ENCODE results near the gene CCDC186.

Gene CCDC186

DNA sequence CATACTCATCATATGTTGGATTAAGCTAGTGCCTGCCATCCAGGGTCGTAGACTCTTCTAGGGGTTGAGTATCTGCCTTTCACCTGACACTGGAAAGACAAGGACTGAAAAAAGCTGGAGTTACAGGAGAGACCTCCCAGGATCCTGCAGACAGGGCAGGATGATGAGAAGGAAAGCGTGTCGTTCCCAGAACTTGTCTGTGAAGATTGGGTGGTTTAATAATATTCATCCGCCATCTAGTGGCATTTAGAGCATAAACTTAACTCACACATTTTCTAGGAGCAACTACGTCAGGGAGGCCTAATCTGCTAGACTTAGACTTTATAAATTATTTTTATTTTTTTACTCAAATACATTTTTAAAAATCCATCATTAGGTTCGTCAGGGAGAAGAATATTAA lies 70.7 kb downstream of the CCDC186 start:
- peak; percentile 83 for DNase-seq

DNA sequence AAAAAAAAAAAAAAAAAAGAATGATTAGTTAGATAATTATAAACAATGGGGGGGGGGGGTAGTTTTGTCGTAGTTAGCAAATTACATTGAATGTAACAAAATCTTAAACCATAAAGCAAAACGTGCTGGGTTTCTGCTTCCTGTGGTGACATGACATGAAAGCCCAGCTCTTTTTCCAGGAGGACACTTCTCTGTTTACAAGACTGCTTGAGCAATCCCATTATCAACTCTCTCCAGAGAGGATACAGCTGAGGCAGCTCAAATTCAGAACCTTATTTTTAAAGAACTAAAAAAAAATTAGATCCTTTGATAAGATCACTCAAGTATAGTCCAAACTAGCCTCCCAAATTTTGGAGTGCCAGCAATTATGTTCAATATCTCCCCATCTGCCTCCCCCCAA lies 71.7 kb downstream of the CCDC186 start:
- DNase-seq = peak; percentile 23

DNA sequence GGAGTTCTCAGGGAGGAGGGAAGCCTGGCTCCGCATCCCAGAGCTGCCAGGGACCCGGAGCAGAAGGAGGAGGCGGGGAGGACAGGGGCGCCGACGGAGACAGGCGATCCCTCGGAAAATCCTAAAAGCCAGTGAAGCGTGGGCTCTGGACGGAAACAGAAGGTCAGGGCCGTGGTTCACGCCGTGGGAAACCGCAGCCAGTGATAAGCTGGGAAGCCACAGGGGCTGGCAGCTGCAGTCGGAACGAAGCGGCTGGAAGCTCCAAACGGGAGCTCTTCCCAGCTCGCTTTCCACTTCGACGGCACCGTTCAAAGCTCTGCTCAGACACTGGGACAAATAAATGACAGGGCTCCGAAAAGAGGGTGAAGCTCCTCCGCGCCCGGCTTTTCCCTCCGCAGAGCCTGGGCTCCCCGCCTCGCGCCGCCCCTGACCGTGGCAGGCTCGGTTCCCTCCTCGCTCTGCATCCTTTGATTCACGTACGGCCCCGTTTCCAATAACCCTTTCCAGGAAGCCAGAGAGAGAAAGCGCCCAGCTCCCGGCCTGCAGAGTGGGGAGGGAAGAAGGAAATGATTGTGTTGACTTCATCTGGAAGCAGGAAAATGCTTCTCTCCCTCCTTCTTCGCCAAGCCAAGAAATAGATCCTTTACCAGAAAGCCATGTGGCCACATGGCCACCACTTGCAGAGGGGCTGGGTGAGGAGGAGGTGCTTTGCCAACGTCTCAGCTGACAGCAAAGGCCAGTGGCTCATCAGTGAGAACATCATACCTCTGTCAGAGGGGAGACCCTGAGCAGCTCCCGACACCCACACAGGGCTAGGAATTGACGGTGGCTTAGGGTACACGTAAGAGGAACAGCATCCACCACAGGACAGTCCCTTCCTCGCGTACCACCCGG lies 72.9 kb downstream of the CCDC186 start:
- peak; percentile 76 for DNase-seq

DNA sequence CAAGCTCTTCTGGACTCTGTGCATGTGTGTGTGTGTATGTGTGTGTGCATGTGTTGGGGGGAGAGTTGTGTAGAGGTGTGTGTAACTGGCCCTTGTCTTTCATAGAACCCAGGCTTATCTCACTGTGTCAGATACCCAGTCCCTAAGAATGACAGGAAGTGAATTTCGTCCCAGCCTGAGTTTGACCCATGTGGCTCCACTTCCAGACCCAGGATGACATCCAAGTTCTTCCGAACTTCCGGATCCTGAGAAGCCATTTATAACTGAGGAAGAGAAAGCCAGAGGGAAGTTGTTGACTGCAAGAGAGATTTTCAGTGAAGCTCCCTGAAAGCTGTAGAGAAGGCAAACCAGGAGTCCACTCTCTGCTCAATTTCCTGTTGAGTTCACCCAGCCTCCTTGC lies 77.1 kb downstream of the CCDC186 start:
- no peak for DNase-seq

DNA sequence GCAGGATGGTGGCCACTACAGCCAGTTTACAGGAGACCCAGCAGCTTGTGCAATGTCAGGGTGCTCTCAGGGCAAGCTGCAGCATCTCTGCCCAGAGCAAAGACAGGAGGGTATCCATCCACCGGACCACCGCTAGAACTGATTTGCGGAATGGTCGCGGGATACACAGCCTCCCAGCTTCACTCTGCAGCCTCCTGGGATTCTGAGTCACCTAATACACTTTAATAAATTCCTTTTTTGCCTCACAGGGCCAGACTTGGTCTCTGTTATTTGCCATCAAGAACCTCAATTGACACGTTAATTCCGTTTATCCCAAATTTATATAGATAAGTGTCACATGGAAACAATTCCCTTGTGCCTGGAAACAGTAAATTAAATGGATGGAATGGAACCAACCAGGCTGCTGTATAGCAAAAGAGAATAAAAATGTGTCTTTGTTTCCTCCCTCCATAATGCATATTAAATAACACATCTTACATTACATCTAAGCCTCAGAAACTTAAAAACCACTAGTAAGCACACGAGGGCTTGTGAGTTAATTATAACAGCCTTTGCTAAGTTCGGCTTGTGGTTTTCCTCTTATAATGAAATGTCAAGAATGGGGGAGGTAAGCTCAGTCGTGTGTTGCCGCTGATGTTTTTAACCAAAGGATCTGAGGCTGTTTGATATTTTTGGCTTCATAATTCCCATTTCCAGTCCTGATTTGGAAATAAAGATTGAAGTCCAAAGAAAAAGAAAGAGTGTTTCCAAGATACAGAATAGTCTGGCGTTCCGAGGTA lies 78.3 kb downstream of the CCDC186 start:
- no peak for DNase-seq

DNA sequence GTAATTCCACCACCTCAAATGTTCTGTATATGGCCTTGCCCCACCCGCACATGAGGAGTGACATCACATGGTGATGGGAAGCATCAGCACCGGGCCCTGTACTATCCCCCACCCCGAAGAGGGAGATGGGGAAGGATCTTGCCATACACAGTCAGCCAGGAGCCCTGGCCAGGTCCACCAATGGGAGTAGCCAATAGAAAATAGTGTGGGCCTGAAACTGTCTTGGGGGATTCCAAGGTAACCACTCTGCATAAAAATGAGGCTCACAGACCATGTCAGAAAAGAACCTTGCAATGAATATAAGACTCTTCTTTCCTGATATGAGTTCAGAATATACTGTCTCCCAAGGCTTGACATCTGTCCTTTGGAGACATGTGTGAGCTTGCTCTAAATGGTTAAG lies 79.2 kb downstream of the CCDC186 start:
- DNase-seq = no peak

DNA sequence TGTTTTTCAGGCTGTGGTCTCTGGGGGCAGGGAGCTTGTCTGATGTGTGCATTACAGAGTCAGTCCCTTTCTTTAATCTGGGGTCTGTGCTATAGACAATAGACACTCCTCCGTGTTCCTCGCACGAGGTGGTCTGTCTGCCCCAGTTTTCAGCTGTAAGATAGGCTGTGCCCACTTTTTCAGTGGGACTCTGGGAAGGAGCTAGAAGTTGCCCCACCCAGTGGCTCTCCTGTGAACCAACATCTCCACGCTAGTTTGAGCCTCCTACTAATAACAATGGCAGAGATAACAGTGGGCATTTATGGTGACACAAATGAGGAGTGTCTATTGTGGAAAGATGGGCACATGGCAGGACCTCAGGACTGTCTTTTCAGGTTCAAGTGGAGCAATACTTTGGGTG lies 86.3 kb downstream of the CCDC186 start:
- DNase-seq = peak; percentile 7

DNA sequence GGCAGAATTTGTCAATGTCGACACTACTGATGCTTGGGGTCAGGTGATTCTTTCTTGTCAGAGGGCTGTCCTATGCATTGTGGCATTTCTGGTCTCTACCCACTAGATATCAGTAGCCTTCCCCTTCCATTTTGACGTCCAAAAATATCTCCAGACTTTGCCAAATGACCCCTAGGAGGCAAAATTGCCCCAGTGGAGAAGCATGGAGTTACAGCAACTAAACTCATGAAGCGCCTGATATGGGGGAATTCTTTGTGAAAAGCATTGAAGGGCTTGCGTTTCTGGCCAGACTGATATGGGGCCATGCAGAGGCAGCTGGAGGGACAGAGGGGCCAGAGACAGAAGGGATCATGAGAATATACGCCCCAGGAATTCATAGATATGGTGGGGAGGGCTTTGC lies 86.7 kb downstream of the CCDC186 start:
- peak; percentile 11 for DNase-seq

DNA sequence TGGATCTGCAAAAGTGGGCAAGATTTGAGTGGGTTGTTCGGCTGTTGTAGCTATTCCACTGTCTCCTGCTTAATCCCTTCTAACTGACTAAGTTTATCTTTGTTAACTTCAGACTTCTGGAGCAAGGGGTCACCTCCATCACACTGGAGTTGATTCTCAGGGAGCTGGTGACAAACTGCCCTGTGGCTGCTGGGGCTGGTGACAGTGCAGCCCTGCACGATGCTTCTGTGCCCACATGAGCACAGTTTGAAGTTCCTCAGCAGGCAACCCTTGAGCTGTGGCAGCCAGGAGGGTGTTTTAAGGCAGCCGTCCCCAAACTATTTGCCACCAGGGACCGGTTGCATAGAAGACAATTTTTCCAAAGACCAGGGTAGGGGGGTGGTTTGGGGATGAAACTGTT lies 89.8 kb downstream of the CCDC186 start:
- DNase-seq = no peak

DNA sequence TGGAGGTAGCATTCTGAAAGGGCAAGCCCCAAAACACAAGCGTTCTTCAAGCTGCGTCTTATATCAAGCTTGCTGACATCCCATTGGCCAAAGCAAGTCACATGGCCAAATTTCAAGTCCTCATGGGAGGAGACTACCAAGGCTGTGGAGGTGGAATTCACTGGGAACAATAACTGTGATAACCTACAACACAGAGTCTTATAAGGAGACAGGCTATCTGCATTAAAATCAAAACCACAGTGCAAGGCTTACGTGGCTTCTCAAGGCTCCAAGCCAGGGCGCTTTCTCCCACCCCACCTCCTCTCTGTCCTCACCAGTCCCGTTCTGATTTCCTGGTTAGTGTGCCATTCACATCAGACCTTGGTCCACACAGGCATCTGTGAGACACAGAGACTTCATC lies 91.0 kb downstream of the CCDC186 start:
- DNase-seq = peak; percentile 98

DNA sequence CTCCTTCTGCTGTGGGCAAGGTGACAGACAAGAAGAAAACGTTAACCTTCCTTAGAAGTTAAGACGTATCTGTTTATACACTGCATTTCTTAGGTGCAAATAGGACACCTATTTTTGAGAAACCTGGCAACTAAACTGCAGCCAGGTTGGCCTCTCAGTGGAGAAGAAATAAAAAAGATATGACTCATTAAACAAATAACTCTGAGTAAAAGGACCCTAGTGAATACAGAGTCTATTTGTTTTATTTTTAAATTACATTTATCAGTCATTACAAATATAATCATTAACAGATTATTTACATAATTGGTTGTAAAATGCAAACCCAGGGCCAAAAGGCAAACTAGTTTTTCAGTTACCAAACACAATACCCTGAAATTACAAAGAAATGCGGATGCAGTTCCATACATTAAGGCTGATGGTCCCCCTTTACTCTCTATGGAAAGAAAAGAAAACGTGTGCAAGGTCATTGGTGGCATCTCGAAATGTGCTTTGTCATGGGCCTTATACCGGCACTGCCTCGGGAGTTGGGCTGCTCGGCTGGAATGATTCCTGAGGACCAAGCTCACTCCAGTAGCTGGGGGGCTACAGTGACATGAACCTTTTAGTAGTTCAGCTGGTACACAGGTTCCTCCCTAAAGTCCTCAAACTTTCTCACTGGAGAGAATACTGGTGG lies 92.0 kb downstream of the CCDC186 start:
- DNase-seq = peak; percentile 57

DNA sequence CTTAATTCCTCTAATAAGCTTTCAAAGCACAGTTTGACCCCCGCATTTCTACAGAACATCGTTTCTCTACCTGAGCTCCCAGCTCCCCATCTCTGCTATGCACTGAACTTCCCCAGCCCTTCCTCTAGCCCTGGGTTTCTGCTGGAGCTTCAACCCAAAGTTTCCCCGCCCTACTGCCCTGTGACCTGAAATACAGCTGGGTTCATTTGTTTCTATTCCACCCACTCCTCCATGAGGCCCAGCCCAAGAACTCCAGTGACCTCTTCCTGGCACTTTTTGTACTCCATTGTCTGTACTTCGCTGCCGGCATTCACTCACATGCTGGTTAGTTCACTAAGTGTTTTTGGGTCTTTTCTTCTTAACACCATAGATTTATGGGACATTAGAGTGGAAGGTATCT lies 94.6 kb downstream of the CCDC186 start:
- DNase-seq = no peak

DNA sequence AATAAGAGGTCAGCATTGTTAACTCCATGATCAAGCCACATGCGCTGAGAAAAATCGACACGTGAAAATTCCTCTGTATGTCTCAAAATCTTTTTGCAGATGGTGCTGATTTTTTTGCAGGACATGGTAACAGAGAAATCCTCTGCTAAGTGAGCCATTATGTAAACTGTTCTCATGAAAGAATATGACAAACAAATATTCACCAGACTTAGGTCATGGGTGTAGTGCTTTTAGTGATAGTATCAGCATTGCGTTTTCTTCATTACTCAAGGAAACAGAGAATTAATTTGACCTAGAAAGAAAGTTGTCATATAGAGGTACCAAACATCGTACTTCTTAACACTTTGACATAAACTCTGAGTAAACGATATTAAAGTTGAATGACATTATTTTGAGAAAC lies 95.7 kb downstream of the CCDC186 start:
- DNase-seq = no peak

DNA sequence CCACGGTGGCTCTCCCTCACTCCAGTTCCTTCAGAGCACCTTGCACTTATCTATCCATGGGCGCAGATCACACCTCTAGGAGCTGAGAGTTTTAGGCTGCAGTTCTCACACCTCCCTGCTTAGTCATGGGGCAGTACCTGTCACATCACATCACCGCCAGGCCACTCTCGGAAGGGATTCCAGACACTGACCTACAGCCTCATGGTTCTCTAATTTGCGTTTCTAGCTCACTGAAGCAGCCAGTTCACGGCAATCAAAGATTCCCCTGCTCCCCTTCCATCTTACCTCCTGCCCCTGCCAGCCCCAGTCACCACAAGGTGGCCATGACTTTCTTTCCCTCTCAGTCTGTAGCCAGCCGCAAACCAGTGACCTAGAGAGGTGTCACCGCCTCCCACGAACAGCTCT lies 96.2 kb downstream of the CCDC186 start:
- DNase-seq = no peak

DNA sequence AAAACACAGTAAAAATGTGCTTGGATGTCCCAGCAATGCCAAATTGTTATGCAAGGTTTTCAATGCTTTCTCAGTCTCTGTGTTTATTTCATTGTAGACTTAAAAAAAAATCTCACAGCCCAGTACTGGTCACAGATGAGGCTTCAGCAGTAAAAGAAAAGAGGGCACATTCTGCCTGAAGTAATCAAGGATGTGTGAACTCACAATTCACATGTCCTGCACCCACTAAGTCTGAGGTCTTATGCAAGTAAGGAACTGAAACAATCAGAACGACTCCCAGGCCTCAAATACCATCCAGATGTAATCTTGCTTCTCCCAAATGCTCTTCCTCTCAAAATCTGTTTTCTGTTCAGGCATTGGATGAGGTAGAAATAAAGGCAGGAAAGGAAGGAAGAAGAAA lies 96.7 kb downstream of the CCDC186 start:
- DNase-seq = no peak

DNA sequence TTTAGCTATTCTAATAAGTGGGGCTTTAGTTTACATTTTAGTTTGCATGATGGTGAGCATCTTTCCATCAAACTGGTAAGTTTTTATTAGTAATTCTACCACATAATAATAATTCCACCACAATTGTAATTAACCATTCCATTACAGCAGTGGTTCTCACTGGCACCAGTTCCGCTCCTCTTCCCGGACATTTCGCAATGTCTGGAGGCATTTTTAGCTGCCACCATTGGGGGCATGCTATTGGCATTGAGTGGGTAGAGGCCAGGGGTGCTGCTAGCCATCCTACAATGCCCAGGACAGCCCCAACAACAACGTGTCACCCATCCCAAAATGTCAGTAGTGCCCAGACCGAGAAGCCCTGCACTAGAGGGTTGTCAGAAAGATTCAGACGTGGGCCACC lies 98.9 kb downstream of the CCDC186 start:
- no peak for DNase-seq

DNA sequence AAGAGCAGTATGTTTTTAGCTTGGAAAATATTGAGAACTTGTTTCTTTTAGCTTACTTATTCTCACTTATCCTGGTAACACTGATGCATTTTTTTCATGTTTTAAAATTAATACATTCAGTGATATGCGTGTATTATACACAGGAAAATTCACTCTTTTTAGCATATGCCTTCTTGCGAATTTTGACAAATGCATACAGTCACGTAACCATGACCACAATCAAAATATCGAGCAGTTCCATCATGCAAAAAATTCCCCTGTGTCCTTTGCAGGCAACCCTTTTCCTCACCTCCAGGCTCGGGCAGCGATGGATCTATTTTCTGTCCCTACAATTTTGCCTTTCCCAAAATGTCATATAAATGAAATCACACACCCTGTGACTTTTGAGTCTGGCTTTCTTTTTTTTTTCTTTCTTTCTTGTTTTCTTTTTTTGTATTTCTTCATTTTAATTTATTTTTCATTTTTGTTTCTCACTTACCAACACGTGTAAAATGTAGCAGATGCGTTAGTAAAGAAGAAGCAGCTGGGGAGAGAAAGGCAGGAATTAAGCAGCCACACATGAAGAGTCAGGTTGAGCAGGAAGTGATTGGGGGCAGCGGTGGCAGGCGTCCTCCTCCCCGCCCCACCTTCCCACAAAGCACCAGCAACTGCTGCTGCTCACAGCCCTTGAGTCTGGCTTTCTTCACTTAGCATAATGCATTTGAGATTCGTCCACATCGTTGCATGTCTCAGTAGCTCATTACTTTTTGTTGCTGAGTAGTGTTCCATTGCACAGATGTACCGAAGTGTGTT lies 100.4 kb downstream of the CCDC186 start:
- DNase-seq = no peak

DNA sequence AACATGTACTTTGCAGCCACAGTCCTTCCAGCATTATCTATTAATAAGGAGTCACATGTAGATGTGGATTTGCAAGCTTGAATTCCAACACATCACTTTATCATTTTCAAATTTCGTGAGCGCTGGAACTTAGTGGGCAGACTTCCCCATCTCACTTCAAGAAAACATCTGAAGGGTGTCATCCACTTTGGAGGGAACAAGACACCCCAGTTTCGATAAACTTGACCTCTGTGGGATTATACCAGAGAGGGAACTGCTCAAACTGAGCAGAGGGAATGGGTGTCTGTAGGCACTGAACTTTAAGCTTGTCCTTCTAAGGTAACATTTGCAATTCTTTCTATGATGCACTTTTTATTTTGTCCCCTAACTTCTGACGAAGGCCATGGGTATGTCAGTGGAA lies 102.8 kb downstream of the CCDC186 start:
- DNase-seq = no peak
